Caco-2 (cell line): ENCODE data around the gene AAK1. TPM values are rescaled to one million over a fixed set of nuclear protein-coding genes. Genes with fewer than 3 reads are reported as not detected.

ENCODE experiments used
- BruUV-seq: library from RNA; stranded (reverse); fragments of 400-500 nt; replicated peaks from 2 replicates; lab custom pipeline; 2021; lab: Mats Ljungman, UMichigan
- CTCF ChIA-PET: fragments of 300-600 bp; sonication (Branson Sonifier 250); formaldehyde crosslinking; loops from one replicate; lab custom pipeline; 2022; ENCODE audit warnings: antibody characterized with exemption; lab: Charles Lee
- POLR2A ChIA-PET: fragments of 300-600 bp; sonication (Branson Sonifier 250); formaldehyde crosslinking; loops from one replicate; lab custom pipeline; 2022; ENCODE audit warnings: antibody characterized with exemption; lab: Charles Lee
- DNase-seq, 2 experiments: peaks; one replicate each; pipeline versions ENCODE4 v3.0.0 to v3.0.0-alpha.2; 2020 to 2022
- H3K27me3 ChIP-seq: replicated peaks from 2 replicates; pipeline ENCODE4 v1.6.0; 2011; ENCODE audit warnings: low read length; ENCODE audit not compliant: control insufficient read depth, insufficient read depth
- H3K36me3 ChIP-seq: 2 replicates; pipeline ENCODE4 v1.5.1; 2011; ENCODE audit warnings: low read length; ENCODE audit not compliant: control insufficient read depth, insufficient read depth
- H3K4me1 ChIP-seq: fragments of 250-450 bp; sonication (Bioruptor Pico); 2 replicates; pipeline ENCODE4 v1.5.1; 2020; ENCODE audit warnings: mild to moderate bottlenecking
- H3K4me3 ChIP-seq: 2 replicates; pipeline ENCODE4 v1.5.1; 2011; ENCODE audit warnings: low read depth, mild to moderate bottlenecking, control low read depth, low read length
- H3K9me3 ChIP-seq: fragments of 250-450 bp; sonication (Bioruptor Pico); 2 replicates; pipeline ENCODE4 v1.5.1; 2020; ENCODE audit warnings: mild to moderate bottlenecking, moderate library complexity
- H3K27ac Mint-ChIP-seq: one replicate; pipeline ENCODE4 v1.8.0; 2022; ENCODE audit warnings: mixed read lengths; ENCODE audit not compliant: unreplicated experiment
- H3K27me3 Mint-ChIP-seq: one replicate; pipeline ENCODE4 v1.8.0; 2022; ENCODE audit warnings: mixed read lengths; ENCODE audit not compliant: insufficient read depth, unreplicated experiment
- H3K36me3 Mint-ChIP-seq: one replicate; pipeline ENCODE4 v1.8.0; 2022; ENCODE audit warnings: mild to moderate bottlenecking, mixed read lengths; ENCODE audit not compliant: insufficient read depth, unreplicated experiment
- H3K4me1 Mint-ChIP-seq: one replicate; pipeline ENCODE4 v1.8.0; 2022; ENCODE audit warnings: low read depth, mixed read lengths; ENCODE audit not compliant: unreplicated experiment
- H3K4me3 Mint-ChIP-seq: one replicate; pipeline ENCODE4 v1.8.0; 2022; ENCODE audit warnings: mild to moderate bottlenecking, moderate library complexity, mixed read lengths; ENCODE audit not compliant: unreplicated experiment
- H3K9me3 Mint-ChIP-seq: one replicate; pipeline ENCODE4 v1.8.0; 2022; ENCODE audit warnings: mixed read lengths; ENCODE audit not compliant: unreplicated experiment
- intact Hi-C: fragments of 100-400 bp; cut with micrococcal nuclease; formaldehyde crosslinking; loops from one replicate; pipeline ENCODE4 v1.10.0; 2022; ENCODE audit not compliant: unreplicated experiment
- total RNA-seq: library from RNA; stranded (reverse); gene quantifications from 2 replicates; pipeline ENCODE4 v1.2.3, GENCODE V29; 2022
- TF ChIP-seq, protein P1 (sequence below), 2 experiments: fragments of 200-600 bp in 1 of 2; IDR thresholded peaks; 1 replicate in 1 of 2; 2 replicates in 1 of 2; pipeline versions ENCODE4 v1.5.1 to v1.8.0; 2011 to 2022; ENCODE audit warnings: antibody characterized with exemption in 1 of 2, control low read depth in 1 of 2, inconsistent platforms in 1 of 2, low read depth in 1 of 2, low read length in 1 of 2, mild to moderate bottlenecking in 1 of 2, moderate library complexity in 1 of 2; ENCODE audit not compliant: insufficient read depth in 1 of 2, severe bottlenecking in 1 of 2, unreplicated experiment in 1 of 2

AAK1 gene
- total RNA-seq, 1 experiment from 2014 or later: 39.7 TPM

DNA sequence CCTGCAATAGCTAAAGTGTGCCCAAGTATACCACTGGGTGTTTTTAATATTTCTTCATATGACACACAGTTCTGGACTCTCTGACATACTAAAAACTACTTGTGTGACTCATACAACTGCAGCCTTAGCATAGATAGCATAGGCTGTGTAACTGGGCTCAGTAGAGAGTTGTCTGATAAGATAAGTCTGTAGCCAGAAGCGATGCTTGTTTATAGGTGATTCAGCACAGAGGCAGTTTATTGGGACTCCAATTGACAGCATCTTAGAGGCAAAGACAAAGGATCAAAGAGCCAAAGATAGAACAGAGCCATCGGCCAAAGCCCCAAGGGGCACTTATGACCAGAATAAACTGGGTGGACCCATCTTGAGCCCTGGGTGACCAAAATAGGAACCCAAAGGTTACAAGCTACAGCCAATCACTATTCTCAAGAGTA lies 42.3 kb downstream of the AAK1 start:
- peak; percentile 77 to 81 for DNase-seq
- Histone ChIP-seq H3K9me3 (no peaks in the 10 kb centered on the region; the same call in 1 of the 2 replicates), H3K36me3 (no peaks in the 10 kb centered on the region), H3K27me3 (no peaks in the 10 kb centered on the region), H3K4me1 (peaks cover 43% of the 10 kb centered on the region), H3K4me3 (no peak overlapping the region)
- CTCF ChIA-PET: no interaction called here
- POLR2A ChIA-PET: interaction anchor here (0.6 kb wide), 1 partner anchor 164 kb away, joined by 3 read pairs; the partner anchor contains the start of gene NFU1
- BruUV-seq: no TSS peak
- Mint-ChIP-seq H3K4me3 (peak overlapping the region; percentile 42), H3K9me3 (peaks cover 9% of the 10 kb centered on the region), H3K27me3 (no peaks in the 10 kb centered on the region), H3K27ac (peak overlapping the region; percentile 82), H3K4me1 (peaks cover 41% of the 10 kb centered on the region), H3K36me3 (no peaks in the 10 kb centered on the region)
- TF ChIP-seq, protein P1, sequence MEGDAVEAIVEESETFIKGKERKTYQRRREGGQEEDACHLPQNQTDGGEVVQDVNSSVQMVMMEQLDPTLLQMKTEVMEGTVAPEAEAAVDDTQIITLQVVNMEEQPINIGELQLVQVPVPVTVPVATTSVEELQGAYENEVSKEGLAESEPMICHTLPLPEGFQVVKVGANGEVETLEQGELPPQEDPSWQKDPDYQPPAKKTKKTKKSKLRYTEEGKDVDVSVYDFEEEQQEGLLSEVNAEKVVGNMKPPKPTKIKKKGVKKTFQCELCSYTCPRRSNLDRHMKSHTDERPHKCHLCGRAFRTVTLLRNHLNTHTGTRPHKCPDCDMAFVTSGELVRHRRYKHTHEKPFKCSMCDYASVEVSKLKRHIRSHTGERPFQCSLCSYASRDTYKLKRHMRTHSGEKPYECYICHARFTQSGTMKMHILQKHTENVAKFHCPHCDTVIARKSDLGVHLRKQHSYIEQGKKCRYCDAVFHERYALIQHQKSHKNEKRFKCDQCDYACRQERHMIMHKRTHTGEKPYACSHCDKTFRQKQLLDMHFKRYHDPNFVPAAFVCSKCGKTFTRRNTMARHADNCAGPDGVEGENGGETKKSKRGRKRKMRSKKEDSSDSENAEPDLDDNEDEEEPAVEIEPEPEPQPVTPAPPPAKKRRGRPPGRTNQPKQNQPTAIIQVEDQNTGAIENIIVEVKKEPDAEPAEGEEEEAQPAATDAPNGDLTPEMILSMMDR (IDR thresholded peaks at IDR 0.05; ENCODE audit: insufficient read depth in 1 of 2, low read depth in 1 of 2, low read length in 1 of 2, severe bottlenecking in 1 of 2, unreplicated experiment in 1 of 2): no peak
- intact Hi-C loops: loop anchor here (1.0 to 5.0 kb wide), 2 partner anchors 14 to 96 kb away; no protein-coding TSS in a partner anchor

DNA sequence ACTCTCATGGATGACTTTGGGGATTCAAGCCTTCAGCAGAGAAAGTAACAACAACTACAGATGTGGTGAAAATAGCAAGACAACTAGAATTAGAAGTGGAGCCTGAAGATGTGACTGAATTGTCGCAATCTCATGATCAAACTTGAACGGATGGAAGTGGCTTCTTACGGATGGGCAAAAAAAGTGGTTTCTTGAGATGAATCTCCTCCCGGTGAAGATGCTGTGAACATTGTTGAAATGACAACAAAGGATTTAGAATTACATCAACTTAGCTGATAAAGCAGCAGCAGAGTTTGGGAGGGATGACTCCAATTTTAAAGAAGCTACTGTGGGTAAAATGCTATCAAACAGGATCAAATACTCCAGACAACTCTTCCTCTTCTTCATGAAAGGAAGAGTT lies 43.1 kb downstream of the AAK1 start:
- CTCF ChIA-PET: no interaction called here
- H3K4me1 Mint-ChIP-seq: peaks cover 41% of the 10 kb centered on the region
- Histone ChIP-seq H3K36me3 (no peaks in the 10 kb centered on the region), H3K27me3 (no peaks in the 10 kb centered on the region), H3K4me3 (no peak overlapping the region), H3K9me3 (no peaks in the 10 kb centered on the region; the same call in 1 of the 2 replicates), H3K4me1 (peaks cover 43% of the 10 kb centered on the region)
- H3K36me3 Mint-ChIP-seq: no peaks in the 10 kb centered on the region
- no TSS peak for BruUV-seq
- POLR2A ChIA-PET: no interaction called here
- DNase-seq: no peak
- peak overlapping the region; percentile 82 for H3K27ac Mint-ChIP-seq
- intact Hi-C loops: loop anchor here (5.0 kb wide), 1 partner anchor 97 kb away; no protein-coding TSS in a partner anchor
- H3K27me3 Mint-ChIP-seq: no peaks in the 10 kb centered on the region
- peak overlapping the region; percentile 52 for H3K4me3 Mint-ChIP-seq
- peaks cover under 1% of the 10 kb centered on the region for H3K9me3 Mint-ChIP-seq
- TF ChIP-seq, protein P1 (IDR thresholded peaks at IDR 0.05; ENCODE audit: insufficient read depth in 1 of 2, low read depth in 1 of 2, low read length in 1 of 2, severe bottlenecking in 1 of 2, unreplicated experiment in 1 of 2): no peak

DNA sequence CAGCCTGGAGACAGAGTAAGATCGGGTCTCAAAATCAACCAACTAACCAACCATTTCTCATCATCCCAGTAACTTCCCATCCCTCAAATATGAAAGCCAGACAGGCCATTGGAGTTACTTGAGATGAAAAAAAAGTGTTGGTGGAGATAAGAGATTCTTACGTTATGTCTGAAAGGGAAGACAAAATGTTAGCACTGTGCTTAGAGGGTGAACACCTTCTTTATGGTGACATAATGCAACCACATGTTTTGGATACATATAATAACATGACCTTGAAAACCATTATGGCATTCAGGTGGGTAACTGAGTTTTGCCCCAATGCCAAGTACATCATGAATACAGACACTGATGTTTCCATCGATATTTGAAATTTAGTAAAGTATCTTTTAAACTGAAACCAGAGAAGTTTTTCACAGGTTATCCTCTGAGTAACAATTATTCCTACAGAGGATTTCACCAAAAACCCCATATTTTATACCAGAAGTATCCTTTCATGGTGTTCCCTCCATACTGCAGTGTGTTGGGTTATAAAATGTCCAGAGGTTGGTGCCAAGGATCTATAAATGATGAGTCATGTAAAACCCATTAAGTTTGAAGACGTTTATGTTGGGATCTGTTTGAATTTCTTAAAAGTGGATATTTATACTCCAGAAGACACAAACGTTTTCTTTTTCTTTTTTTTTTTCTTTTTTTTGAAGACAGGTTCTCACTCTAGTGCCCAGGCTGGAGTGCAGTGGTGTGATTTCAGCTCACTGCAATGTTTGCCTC lies 45.5 kb downstream of the AAK1 start:
- Mint-ChIP-seq H3K4me3 (no peak overlapping the region), H3K27me3 (no peaks in the 10 kb centered on the region), H3K4me1 (peaks cover 22% of the 10 kb centered on the region), H3K36me3 (no peaks in the 10 kb centered on the region), H3K9me3 (no peaks in the 10 kb centered on the region), H3K27ac (no peak overlapping the region)
- Histone ChIP-seq H3K4me1 (peaks cover 28% of the 10 kb centered on the region), H3K27me3 (no peaks in the 10 kb centered on the region), H3K9me3 (no peaks in the 10 kb centered on the region), H3K4me3 (no peak overlapping the region), H3K36me3 (no peaks in the 10 kb centered on the region)
- CTCF ChIA-PET: no interaction called here
- no peak for DNase-seq
- POLR2A ChIA-PET: no interaction called here
- TF ChIP-seq, protein P1 (IDR thresholded peaks at IDR 0.05; ENCODE audit: insufficient read depth in 1 of 2, low read depth in 1 of 2, low read length in 1 of 2, severe bottlenecking in 1 of 2, unreplicated experiment in 1 of 2): no peak
- no TSS peak for BruUV-seq
- intact Hi-C loops: no loop called here
